G401 (cell line): ENCODE data around the gene GLT8D2. TPM values are rescaled to one million over a fixed set of nuclear protein-coding genes. Genes with fewer than 3 reads are reported as not detected.
A peak's percentile ranks its signal among the peaks of the same experiment; 100 is the strongest.

Source experiments
- DNase-seq: peaks from one replicate; pipeline ENCODE4 v3.0.0-alpha.2; 2015; ENCODE audit warnings: low spot score
- in situ Hi-C: cut with HindIII; loops from 2 replicates; pipeline ENCODE4 v1.10.0; 2016; ENCODE audit warnings: low sequenced_read_pairs, mixed read lengths
- total RNA-seq: library from RNA; depleted of rRNA; stranded (reverse); fragments of >200 nt; shearing (Covaris generic); gene quantifications from 2 replicates; pipeline ENCODE4 v1.2.3, GENCODE V29; 2014; rRNA removed

Gene GLT8D2, protein sequence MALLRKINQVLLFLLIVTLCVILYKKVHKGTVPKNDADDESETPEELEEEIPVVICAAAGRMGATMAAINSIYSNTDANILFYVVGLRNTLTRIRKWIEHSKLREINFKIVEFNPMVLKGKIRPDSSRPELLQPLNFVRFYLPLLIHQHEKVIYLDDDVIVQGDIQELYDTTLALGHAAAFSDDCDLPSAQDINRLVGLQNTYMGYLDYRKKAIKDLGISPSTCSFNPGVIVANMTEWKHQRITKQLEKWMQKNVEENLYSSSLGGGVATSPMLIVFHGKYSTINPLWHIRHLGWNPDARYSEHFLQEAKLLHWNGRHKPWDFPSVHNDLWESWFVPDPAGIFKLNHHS
- 9.5 and 19.2 TPM in 2 replicates for total RNA-seq

DNA sequence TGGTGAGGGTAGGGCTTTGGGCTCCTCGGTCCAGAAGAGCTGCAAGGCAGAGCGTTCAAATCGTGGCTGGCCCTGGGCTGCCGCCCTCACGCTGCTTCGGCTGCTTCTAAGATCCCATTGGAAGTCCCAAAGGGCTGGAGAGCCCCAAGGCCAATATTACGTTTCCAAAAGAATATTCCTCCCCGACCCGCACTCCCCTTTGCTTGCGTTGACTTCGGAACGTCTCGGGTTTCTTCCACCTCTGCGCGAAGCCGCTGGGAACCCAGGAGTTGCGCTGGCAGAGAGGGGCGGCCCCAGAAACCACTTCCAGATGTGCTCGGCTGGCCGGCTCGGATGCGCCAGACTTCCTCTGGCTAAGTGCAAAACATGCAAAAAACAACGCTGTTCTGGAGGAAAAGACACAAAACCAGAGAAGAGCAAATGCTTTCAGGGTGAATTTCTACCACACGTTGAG is at the start of gene GLT8D2:
TSS of gene GLT8D2 (minus strand) at position 285 of the 454 bp plus-strand sequence. CDS start 30,539 bp downstream, outside the sequence.
- DNase-seq, result no peak

DNA sequence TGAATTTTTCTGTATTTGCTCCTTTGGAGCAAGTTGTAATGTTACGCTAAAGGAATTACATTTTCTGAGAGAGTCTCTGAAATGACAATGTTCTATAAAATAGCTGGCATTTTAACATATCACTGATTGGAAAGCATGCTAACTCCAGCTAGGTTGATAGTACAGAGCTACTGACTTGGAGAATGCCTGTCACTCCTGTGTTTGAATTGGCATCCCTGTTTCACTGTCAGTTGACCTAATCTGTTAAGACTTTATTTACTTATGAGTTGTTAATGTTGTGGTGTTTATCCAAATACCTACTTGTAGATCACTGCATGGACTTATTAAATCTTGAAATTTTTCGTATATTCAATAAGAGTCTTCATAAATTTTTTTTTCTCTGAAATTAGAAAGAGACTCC is 48.0 kb upstream of the GLT8D2 start:
- in situ Hi-C loops, result no loop called here

More for the DNA sequence above, at the start of gene GLT8D2:
- in situ Hi-C loops, result no loop called here

DNA sequence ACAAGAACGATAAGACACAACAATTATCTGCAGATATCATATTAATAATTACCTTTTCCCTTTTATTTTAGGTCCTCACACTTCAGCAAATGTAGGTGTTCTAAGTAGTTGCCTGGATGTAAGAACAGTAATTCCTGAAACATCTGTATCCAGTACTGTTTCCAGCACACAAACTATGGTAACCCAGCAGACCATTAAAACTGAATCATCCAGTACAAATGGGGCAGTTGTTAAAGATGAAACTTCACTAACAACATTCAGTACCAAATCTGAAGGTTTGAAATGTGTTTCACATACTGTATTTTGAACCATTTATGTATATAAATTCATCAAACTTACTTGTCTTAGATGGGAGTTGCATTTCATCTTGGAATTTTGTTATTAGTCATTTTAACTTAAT is 45.3 kb upstream of the GLT8D2 start:
- in situ Hi-C loops, result no loop called here

More for the DNA sequence above, 48.0 kb upstream of the GLT8D2 start:
- DNase-seq, result no peak

DNA sequence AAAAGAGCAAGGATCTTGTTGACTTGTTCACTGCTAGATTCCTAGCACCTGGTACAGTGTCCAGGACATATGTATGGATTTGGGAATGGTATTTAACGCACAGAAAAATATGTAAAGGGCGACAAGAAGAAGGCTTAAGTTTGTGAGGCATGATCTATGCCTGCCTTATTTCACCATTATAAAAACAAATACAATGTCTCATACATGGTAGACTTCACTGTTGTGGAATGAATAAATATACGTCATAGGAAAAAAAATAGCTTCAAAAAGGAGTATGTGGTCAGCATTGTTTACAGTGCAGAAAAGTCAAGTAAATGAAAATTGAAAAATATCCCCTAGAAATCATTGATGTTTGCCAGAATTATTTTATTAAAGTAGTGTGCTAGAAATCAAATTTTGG is 44.3 kb upstream of the GLT8D2 start:
- DNase-seq, result no peak
- in situ Hi-C loops, result no loop called here

More for the DNA sequence above, 45.3 kb upstream of the GLT8D2 start:
- no peak for DNase-seq

DNA sequence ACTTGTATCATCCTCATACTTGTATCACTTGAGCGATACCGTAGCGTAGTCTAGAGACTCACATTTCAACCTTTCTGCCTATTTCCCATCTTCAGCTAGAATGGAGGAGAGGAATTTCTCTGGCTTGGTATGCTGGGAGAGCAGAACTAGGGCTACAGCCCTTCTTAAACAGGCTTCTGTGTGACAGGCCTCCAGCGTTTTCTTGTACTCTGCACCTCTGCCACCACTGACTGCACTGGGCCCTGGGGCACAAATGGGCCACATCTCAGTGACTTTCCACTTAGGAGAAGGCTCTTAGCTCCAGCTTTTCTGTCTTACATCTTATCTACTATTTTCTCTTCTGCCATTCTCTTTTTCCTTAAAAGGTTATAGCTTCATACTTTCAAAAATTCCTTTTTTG is 41.1 kb upstream of the GLT8D2 start:
- in situ Hi-C loops, result no loop called here
- DNase-seq, result no peak

DNA sequence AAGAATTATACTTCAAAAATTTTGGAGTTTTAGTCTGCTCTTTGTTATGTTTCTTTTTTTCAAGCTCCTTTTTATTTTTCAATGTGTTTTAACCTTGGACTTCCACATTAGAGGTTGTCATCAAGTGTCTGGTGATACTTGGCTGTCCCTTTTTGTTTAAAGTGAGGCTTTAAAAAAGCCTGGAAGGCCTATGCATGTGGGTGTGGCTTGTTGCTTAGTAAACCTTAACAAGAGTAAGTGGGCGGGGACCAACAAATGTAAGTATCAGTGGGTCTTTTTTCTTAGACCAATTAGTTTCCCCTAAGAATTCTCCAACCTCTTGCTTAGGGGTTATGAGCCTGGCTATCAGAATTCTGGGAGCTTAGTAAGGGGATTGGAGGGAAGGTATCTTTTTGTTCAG is 40.7 kb upstream of the GLT8D2 start:
- in situ Hi-C loops, result no loop called here

DNA sequence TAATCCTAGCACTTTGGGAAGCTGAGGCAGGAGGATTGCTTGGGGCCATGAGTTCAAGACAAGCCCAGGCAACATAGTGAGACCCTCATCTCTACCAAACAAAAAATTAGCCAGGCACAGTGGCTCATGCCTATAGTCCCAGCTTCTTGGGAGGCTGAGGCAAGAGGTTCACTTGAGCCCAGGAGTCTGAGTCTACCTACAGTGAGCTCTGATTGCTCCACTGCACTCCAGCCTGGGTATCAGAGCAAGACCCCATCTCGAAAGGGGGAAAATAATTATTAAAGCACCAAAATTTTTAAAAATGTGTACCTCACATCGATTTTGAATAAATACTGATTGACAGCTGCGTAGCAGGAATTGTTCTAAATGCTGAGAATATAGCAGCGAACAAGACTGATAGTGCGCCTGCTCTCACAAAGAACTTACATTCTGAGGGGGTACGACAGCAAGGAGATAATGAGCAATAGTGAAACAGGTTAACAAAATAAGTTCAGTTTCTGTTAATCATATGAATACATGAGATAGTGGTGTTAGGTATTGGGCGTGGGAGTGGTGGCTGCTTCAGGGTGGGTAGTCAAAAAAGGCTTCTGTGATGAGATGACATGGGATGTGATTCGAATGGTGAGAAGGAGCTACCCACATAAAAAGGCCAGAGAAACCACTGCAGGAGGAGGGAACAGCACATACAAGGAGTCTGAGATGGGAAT is 33.9 kb upstream of the GLT8D2 start:
- no peak for DNase-seq
- in situ Hi-C loops, result no loop called here

More for the DNA sequence above, 40.7 kb upstream of the GLT8D2 start:
- DNase-seq, result no peak

DNA sequence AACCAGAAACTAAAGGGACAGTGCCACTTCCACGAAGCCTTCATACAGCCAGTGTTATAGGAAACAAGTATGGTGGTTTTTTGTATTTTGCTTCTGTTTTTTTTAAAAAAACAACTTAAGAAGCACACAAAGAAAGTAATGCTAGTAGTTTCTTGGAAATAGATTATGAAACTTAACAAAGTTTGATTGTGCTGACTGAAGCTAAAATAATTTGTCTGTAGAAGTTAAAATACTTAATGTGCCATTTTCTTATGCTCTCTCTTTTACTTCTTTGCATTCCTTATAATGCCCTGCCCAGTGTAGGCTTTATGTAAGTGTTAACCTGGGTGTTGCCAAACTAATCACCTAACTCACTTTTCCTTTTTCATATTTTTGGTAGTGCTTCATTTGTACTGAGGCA is 30.8 kb upstream of the GLT8D2 start:
- in situ Hi-C loops, result no loop called here
- no peak for DNase-seq

DNA sequence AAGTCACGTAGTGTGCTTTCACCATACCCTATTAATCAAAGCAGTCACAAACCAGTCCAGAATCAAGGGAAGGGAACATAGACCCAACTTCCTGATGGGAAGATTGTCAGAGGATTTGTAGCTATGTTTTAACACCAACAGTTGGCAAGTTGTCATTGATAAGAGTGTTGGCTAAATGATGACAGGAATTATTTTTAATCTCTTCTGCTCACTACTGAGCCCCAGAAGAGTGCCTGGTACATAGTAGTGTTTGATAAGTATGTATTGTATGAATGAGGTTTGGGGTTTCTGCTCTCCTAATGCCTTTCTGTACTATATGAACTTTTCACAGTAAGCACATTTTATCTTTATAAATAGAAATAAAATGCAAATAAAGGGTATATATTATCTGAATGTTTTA is 29.0 kb upstream of the GLT8D2 start:
- in situ Hi-C loops, result no loop called here
- DNase-seq, result no peak

DNA sequence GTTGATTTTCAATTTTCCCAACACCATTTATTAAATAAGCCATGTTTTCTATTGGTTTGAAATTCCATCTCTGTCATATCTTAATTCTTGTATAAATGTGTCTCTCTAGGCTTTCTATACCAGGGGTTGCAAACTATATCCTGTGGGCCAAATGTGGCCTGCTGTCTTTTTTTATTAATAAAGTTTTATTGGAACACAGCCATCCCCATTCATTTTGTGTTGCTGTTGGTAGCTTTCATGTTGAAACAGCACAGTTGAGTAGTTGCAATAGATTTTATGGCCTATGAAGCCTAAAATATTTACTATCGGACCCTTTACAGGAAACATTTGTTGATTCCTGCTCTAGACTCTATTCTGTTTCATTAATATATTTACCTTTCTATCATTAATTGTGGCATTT is 23.7 kb upstream of the GLT8D2 start:
- in situ Hi-C loops, result no loop called here
- no peak for DNase-seq

DNA sequence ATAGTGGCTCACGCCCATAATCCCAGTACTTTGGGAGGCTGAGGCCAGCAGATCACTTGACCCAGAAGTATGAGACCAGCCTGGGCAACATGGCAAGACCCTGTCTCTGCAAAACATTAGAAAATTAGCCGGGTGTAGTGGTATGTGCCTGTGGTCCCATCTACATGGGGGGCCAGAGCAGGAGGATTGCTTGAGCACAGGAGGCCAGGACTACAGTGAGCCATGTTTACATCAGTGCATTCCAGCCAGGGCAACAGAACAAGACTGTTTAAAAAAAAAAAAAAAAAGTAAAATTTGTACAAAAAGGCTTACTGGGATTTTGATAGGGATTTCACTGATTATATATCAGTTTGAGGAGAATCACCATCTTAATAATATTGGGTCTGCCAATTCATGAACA is 22.1 kb upstream of the GLT8D2 start:
- in situ Hi-C loops, result no loop called here
- no peak for DNase-seq

DNA sequence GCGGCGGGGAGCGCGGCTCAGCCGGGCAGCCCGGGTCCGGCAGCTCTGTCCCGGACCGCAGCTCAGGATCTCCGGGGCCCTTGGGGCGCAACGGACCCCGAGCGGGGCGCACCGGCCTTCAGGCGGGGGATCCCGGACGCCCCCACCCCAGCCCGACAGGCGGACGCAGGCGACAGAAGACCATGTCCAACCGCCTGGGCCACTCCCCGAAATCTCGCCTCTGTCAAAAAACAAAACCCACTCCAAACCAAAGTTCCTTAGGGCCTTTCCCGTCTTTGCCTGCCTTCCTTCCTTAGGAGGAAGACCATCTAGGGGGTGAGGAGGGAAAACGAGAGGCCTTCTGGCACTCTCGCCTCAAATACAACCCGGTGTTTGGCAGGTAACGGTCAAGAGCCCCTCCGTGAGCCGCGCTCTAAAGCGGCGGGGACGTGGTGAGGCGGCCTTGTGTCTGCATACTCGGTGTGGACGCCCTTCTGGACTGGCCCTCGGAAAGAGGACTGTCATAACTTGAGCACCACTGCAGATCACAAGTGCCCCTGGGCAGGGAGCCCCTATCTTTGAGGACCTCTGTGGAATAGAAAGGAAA is 14.9 kb upstream of the GLT8D2 start:
- peak; percentile 15 for DNase-seq
- in situ Hi-C loops, result no loop called here

DNA sequence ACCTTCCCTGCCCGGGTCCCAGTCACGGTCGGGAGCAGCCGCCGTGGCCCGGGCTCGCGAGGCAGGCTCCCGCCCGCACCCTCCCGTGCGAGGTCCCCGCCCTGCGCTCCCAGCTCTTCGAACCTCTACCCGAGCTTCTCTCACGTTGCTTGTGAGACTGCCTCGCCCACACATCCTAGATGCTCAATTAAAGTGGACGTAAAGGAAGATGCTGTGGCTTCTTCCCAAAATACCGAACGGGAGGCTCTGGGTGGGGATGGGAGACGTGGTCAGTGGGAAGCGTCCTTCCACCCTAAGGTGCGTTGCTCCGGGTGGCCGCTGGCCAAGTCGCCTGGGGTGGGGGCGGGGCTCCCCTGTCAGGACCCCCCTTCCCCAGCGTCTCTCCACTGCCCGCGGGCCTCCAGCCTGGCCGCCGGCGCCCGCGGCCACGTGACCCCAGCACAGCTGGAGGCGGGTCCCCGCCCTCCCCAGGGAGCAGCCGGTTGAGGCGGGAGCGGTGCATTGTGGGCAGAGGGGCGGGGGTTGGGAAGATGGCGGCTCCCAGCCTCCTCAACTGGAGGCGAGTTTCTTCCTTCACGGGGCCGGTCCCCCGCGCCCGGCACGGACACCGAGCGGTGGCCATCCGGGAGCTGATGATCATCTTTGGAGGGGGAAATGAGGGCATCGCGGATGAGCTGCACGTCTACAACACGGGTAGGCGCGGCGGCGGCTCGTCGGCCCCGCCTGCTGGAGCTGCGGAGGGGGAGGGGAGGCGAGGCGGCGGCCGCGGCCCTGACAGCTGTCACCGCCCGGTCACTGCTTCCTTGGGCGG is 14.2 kb upstream of the GLT8D2 start, which contains the start of gene HCFC2:
TSS of gene HCFC2 (plus strand) at position 501 of the 811 bp plus-strand sequence. CDS start at position 531, 30 bp downstream.
- in situ Hi-C loops, result no loop called here
- peak; percentile 59 for DNase-seq

DNA sequence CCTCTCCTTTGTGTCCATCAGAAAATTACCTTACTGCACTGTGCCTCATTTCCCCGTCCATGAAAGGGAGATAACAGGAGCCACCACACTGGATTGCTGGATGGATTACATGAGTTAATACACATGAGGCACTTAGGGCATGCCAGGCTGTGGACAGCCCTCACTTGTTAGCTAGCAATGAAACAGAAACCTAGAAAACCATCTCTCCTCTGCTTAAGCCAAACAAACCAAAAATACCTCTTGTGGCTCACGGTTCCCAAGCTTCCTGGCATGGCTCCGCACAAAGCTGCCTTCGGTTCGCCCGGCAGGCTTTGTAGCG is 13.7 kb upstream of the GLT8D2 start:
- in situ Hi-C loops, result no loop called here
- DNase-seq, result no peak

DNA sequence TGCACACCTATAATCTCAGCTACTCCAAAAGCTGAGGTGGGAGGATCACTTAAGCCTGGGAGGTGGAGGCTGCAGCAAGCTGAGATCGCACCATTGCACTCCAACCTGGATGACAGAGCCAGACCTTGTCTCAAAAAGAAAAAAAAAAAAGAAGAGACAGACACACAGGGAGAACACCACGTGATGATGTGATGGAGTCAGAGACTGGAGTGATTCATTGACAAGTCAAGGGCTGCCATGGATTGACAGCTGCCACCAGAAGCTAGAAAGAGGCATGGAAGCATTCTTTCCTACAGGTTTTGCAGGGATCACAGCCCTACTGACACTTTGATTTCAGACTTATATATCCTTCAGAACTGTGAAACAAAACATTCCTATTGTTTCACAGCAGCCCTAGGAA is 10.8 kb upstream of the GLT8D2 start:
- DNase-seq, result no peak
- in situ Hi-C loops, result no loop called here

DNA sequence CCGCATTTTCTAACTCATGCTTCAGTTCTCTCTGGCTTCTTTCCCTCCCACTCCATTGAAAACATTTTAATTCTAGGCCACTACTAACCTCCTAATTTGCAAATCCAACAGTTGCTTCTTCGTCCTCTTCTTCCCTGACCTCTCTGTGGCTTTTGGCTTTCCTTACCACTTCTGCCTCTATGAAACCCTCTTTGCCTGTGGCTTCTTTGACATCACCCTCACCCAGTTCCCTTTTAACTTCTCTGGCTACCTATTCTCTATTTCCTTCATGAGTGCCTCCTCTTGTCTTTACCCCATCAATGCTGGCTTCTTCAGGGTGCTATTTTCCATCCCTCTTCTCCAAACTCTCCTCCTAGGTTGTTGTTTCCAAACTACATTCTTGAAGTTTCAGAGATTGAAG is 10.0 kb upstream of the GLT8D2 start:
- no peak for DNase-seq
- in situ Hi-C loops, result no loop called here

DNA sequence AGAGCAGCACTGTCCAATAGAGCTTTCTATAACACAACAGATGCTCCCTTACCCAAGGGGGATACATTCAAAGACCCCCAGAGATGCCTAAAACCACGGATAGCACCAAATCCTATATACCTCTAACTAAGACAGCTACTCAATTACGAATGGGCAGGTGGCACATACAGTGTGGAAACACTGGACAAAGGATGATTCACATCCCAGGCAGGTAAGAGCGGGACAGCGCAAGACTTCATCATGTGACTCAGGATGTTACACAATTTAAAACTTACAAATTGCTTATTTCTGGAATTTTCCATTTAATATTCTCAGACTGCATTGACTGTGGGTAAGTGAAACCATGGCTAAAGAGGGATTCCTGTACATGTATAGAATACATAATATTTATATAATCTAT is 8.8 kb upstream of the GLT8D2 start:
- DNase-seq, result no peak

DNA sequence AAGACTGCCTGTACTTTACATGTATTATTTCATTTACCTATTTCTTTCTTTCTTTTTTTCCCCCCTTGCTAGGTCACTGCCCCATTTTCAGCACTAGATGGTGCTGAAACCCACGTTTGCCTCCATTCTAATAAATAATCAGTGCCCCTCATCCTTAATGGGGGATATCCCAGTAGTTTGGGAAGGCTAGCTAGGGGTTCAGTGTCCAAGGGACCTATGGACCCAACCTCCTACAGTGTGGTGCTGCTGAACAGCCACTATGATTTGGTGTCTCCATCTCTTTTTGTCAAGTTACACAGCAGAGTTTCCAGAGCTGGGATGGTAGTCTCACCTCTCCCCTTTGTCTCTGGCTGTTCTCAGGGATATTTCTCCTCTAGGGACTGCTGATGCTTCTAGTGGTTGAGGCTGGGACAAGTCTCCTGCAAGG is 7.8 kb upstream of the GLT8D2 start:
- peak; percentile 14 for DNase-seq
- in situ Hi-C loops, result no loop called here

More for the DNA sequence above, 8.8 kb upstream of the GLT8D2 start:
- in situ Hi-C loops, result no loop called here

DNA sequence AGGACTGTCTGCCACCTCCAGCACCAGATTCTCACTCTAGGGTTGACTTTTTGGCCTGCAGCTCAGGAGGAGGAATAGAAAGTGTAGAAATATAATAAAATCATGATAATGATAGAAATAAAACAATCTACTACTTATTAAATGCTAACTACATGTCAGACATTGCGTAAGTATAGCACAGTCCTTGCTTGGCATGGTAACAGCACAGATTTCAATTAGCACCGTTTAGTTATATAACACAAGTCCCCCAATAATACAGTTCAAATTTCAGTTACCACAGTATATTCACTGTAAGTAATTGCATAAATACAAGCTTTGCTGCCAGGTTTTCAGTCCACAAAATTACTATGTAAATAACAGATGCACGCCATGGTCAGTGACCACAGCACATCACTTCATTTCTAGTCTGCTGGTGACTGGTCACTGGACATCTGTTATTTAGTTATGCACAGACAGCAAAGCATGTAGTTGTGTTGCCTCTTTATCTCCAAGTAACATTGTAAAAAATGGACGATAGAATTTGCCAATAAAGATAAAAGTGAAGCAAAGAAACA is 6.5 kb upstream of the GLT8D2 start:
- in situ Hi-C loops, result no loop called here
- no peak for DNase-seq
